ENCODE data around the gene PHLDB1. TPM values are rescaled to one million over a fixed set of nuclear protein-coding genes. Genes with fewer than 3 reads are reported as not detected.
A peak's percentile ranks its signal among the peaks of the same experiment; 100 is the strongest.

PHLDB1 gene
- total RNA-seq, 6 experiments from 2014 or later: 5.4 to 11.7 (median 6.3) TPM

- peaks cover 0 to 10% (median 0%) of the 10 kb centered on the region in 4 donors for H3K4me1 ChIP-seq
- 50% methylated on average over 1 of the region's 4 CpGs for WGBS (ENCODE audit: insufficient coverage, low coverage, low lambda C conversion rate, missing lambda C conversion rate)
- H3K4me3 ChIP-seq: no peak overlapping the region
- H3K36me3 ChIP-seq: no peaks in the 10 kb centered on the region
- no peaks in the 10 kb centered on the region for H3K9me3 ChIP-seq
- no peak for ATAC-seq
- intact Hi-C loops (cut with DNase I): no loop called here
- no peak for DNase-seq
- no peaks in the 10 kb centered on the region for H3K27me3 ChIP-seq
- no peak for TF ChIP-seq CTCF (IDR thresholded peaks at IDR 0.05)
- TF ChIP-seq POLR2A (IDR thresholded peaks at IDR 0.05): no peak
- no peak overlapping the region for H3K27ac ChIP-seq
Measured at GRCh38 chr11:118633979-118634378, 26.6 kb downstream of the PHLDB1 start.

GRCh38 chr11:118634431-118635236 is 27.2 kb downstream of the PHLDB1 start:
- intact Hi-C loops (cut with DNase I): no loop called here
- TF ChIP-seq CTCF (IDR thresholded peaks at IDR 0.05) (peak in 2 of 4 donors; percentile 38 to 41), POLR2A (IDR thresholded peaks at IDR 0.05) (no peak)
- Histone ChIP-seq H3K4me3 (peak overlapping the region; percentile 6 to 36 (median 32)), H3K9me3 (no peaks in the 10 kb centered on the region), H3K36me3 (no peaks in the 10 kb centered on the region), H3K27me3 (no peaks in the 10 kb centered on the region), H3K27ac (peak overlapping the region in 1 of 3 donors; percentile 18), H3K4me1 (peaks cover 0 to 10% (median 0%) of the 10 kb centered on the region in 4 donors)
- DNase-seq (peak; percentile 83 to 86 (median 85)), ATAC-seq (peak; percentile 93 to 96 (median 95))
- WGBS (ENCODE audit: insufficient coverage, low coverage, low lambda C conversion rate, missing lambda C conversion rate): 25% methylated on average over 30 of the region's 41 CpGs

- no peaks in the 10 kb centered on the region for H3K9me3 ChIP-seq
- WGBS (ENCODE audit: insufficient coverage, low coverage, low lambda C conversion rate, missing lambda C conversion rate): 44% methylated on average over 4 of the region's 15 CpGs
- peak in 3 of 4 donors; percentile 16 to 18 (median 17) for ATAC-seq
- H3K27me3 ChIP-seq: no peaks in the 10 kb centered on the region
- peak overlapping the region; percentile 6 to 36 (median 32) for H3K4me3 ChIP-seq
- H3K4me1 ChIP-seq: peaks cover 0 to 10% (median 0%) of the 10 kb centered on the region in 4 donors
- no peak for DNase-seq
- intact Hi-C loops (cut with DNase I): no loop called here
- no peaks in the 10 kb centered on the region for H3K36me3 ChIP-seq
- peak overlapping the region in 1 of 3 donors; percentile 18 for H3K27ac ChIP-seq
- no peak for TF ChIP-seq POLR2A (IDR thresholded peaks at IDR 0.05)
- no peak for TF ChIP-seq CTCF (IDR thresholded peaks at IDR 0.05)
Measured at GRCh38 chr11:118635237-118635591, 27.8 kb downstream of the PHLDB1 start.

- peaks cover 0 to 10% (median 0%) of the 10 kb centered on the region in 4 donors for H3K4me1 ChIP-seq
- H3K27me3 ChIP-seq: no peaks in the 10 kb centered on the region
- H3K27ac ChIP-seq: no peak overlapping the region
- intact Hi-C loops (cut with DNase I): no loop called here
- no peaks in the 10 kb centered on the region for H3K9me3 ChIP-seq
- H3K4me3 ChIP-seq: no peak overlapping the region
- ATAC-seq (no peak), DNase-seq (no peak)
- no peaks in the 10 kb centered on the region for H3K36me3 ChIP-seq
- 100% methylated on average over 2 of the region's 2 CpGs for WGBS (ENCODE audit: insufficient coverage, low coverage, low lambda C conversion rate, missing lambda C conversion rate)
- TF ChIP-seq POLR2A (IDR thresholded peaks at IDR 0.05) (no peak), CTCF (IDR thresholded peaks at IDR 0.05) (no peak)
Measured at GRCh38 chr11:118635642-118636041, 28.2 kb downstream of the PHLDB1 start.
